Ammon's horn (tissue), 1 donor: ENCODE results near the gene GORAB.
A peak's percentile ranks its signal among the peaks of the same experiment; 100 is the strongest.

Experiments
- DNase-seq: peaks from one replicate; pipeline ENCODE4 v3.0.0-alpha.2; 2016; ENCODE audit warnings: low spot score

Gene GORAB

GRCh38 chr1:170531758-170532657 lies at the start of gene GORAB:
Gene GORAB (plus strand): TSS chr1:170532166. CDS start chr1:170532224, 58 bp downstream.
- peak; percentile 92 for DNase-seq

GRCh38 chr1:170483051-170483450 lies 48.9 kb upstream of the GORAB start:
- no peak for DNase-seq

- no peak for DNase-seq
Measured at GRCh38 chr1:170487503-170487902, 44.5 kb upstream of the GORAB start.

- DNase-seq: no peak
Measured at GRCh38 chr1:170491291-170491690, 40.7 kb upstream of the GORAB start.

- peak; percentile 7 for DNase-seq
Measured at GRCh38 chr1:170494369-170494768, 37.6 kb upstream of the GORAB start.

DNA sequence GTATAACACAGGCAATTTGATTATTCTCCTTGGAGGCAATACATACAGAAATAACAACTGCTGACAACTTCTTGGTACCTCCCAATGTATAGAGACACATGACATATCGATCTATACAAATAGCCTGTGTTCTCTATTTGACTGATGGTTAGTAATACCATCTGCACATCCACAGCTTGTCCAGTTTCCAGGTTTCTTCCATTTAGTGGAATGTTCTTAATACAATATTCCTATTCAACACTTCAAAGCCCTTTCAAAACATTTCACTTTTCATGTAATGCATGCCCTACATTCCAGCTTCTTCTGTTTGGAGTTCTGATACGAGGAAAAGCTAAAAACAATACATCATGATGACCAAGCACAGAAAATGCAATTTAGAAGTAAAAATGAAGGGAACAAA lies 37.0 kb upstream of the GORAB start:
- DNase-seq: no peak

DNA sequence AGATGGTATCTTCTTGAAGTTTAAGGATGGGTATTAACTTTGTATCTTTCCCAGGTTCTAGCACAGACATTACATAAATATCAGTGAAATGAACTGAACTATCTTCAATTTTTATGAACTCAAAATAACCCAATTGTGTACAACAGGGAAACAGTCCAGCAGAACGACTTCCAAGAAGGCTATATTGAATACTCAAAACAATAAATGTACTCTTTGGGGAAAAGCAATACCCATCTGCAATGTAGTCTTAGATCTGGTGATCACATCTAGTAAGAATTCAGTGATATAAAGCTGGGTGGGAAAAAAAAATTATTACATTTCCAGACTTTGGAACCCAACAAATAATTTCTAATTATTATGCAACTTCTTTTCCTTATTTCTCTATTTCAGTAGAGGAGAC lies 33.1 kb upstream of the GORAB start:
- DNase-seq: no peak

DNA sequence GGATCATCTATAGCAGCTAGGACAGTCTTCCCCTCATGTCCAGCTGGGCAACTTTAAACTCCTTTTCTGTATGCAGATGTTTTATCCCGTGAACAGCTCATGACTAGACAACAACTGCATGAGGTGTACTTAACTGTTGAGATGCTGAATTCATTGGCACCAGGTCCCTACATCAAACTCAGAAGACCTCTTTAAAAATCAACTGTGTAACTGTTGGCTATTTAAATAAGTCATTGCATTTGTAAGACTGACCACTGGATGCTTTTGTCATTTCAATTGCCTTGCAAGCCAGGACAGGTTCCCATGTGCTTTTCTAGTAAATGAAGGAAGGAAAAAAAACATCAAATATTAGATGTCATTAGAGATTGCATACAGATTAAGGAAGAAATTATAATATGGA lies 28.3 kb upstream of the GORAB start:
- no peak for DNase-seq

DNA sequence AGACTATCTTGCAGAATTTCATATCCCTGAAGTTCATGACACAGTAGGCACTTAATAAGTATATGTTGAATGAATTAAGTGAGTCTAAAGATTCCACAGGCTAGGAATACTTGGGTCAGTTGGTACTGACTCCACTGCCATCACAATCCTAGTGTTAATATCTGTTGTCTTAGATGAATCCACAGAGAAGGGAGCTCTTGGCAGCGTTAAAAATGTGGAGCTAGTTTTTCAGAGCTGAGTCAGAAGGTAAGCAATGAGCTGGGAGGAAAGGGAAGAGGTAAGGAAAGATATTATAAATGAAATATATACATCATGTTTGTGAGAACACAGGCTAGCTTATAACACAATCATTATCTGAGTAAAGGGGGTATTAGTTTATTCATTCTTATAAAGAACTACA lies 21.8 kb upstream of the GORAB start:
- no peak for DNase-seq

GRCh38 chr1:170511038-170511437 lies 20.9 kb upstream of the GORAB start:
- DNase-seq: no peak

- no peak for DNase-seq
Measured at GRCh38 chr1:170513138-170513537, 18.8 kb upstream of the GORAB start.

GRCh38 chr1:170518185-170518834 lies 13.7 kb upstream of the GORAB start:
- DNase-seq: no peak

DNA sequence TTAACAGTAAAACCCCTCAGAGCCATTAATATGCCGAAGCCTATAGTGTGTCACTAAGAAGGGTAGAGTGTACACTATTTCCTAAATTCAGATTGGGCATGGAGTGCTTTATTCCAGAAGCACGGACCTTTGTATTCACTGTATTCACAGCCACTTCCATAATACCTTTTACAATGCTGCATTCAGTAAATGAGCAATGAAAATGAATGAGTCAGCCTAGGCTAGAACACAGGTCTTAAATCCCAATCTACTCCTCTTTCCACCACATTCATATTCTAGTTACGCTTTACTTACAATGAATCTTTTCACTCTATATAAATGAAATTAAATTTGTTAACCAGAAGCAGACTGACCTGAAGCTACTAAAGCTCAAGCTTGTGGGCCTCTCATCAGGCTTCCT lies 13.0 kb upstream of the GORAB start:
- no peak for DNase-seq

GRCh38 chr1:170520601-170521000 lies 11.4 kb upstream of the GORAB start:
- DNase-seq: no peak

GRCh38 chr1:170521818-170522217 lies 10.1 kb upstream of the GORAB start:
- no peak for DNase-seq

GRCh38 chr1:170530972-170531757 lies 801 bp upstream of the GORAB start:
- peak; percentile 5 for DNase-seq

- DNase-seq: no peak
Measured at GRCh38 chr1:170533298-170533697, 1.3 kb downstream of the GORAB start.

DNA sequence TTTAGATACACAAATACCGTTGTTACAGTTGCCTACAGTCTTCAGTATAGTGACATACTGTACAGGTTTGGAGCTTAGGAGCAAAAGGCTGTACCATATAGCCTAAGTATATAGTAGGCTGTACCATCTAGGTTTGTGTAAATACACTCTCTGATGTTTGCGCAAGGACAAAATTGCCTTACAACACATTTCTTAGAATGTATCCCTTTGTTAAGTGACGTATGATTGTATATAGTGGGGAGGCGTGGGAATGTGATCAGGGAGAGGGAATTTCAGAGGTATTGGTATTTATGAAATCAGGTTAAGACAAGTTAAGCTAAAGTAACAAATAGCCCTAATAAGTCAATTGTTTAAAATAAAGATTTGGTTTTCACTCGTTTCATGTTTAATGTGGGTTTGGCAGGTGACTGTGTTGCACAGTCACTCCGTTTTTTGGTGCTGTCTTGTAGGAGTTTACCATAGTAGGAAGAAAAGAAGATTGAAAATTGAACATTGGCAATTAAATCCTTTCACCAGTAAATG lies 2.7 kb downstream of the GORAB start:
- no peak for DNase-seq

DNA sequence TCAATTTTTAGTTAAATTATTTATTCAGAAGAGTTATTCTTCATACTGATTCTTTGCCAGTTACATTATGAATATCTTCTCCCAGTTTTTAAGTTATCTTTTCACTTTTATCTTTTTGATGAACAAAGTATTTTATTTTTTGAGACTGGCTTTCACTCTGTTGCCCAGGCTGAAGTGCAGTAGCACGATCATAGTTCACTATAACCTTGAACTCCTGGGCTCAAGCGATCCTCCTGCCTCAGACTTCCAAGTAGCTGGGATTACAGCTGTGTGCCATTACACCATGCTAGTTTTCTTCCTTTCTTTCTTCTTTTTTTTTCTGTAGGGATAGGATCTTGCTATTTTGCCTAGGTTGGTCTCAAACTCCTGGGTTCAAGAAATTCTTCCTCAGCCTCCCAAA lies 3.5 kb downstream of the GORAB start:
- DNase-seq: no peak

- DNase-seq: no peak
Measured at GRCh38 chr1:170536924-170537551, 5.1 kb downstream of the GORAB start.

GRCh38 chr1:170537798-170538503 lies 6.0 kb downstream of the GORAB start:
- no peak for DNase-seq
